Stomach smooth muscle (tissue), 2 donors: ENCODE measurements around the gene SETD9.

ENCODE experiments used
- H3K27ac ChIP-seq: one replicate; pipeline ENCODE4 v1.7.0; 2013; ENCODE audit warnings: mild to moderate bottlenecking, low read length, inconsistent platforms
- H3K27me3 ChIP-seq, 2 donors: one replicate each; pipeline ENCODE4 v1.7.0; 2013; ENCODE audit warnings: low read length in 2 of 2; ENCODE audit not compliant: insufficient read depth in 2 of 2, control insufficient read depth in 1 of 2
- H3K36me3 ChIP-seq, 2 donors: one replicate each; pipeline ENCODE4 v1.7.0; 2013; ENCODE audit warnings: low read length in 2 of 2; ENCODE audit not compliant: control insufficient read depth in 2 of 2, insufficient read depth in 2 of 2
- H3K4me1 ChIP-seq: one replicate; pipeline ENCODE4 v1.7.0; 2013; ENCODE audit warnings: low read length; ENCODE audit not compliant: control insufficient read depth, insufficient read depth
- H3K4me3 ChIP-seq, 2 donors: one replicate each; pipeline ENCODE4 v1.7.0; 2013; ENCODE audit warnings: low read length in 2 of 2
- H3K9ac ChIP-seq, 2 donors: one replicate each; pipeline ENCODE4 v1.7.0; 2013; ENCODE audit warnings: low read length in 2 of 2, mild to moderate bottlenecking in 1 of 2
- H3K9me3 ChIP-seq, 2 donors: one replicate each; pipeline ENCODE4 v1.7.0; 2013; ENCODE audit warnings: low read length in 2 of 2; ENCODE audit not compliant: control insufficient read depth in 2 of 2
- donor health status: healthy.
- donor health status: Pancreatic carcinoma.

SETD9 gene

DNA sequence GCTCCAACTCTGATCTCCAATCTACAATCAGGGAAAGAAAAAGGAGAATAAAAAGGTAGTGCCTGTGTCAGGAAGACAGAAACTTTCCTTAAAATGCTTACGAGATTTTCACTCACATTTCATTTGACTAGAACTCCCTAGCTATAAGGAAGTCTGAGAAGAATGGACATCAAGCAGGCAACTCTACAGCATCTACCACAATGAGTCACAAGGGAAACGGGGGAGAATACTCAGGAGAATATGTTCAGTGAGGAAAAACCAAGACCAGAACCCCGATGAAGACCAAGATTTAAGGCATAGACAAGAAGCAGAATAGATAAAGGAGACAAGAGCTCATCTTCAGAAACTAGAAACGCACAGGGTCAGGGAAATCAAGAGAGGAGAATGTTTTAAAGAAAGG lies 9.0 kb upstream of the SETD9 start:
- no peaks in the 10 kb centered on the region for H3K9me3 ChIP-seq
- no peak overlapping the region for H3K27ac ChIP-seq
- H3K4me1 ChIP-seq: no peaks in the 10 kb centered on the region
- no peak overlapping the region for H3K4me3 ChIP-seq
- no peaks in the 10 kb centered on the region for H3K27me3 ChIP-seq
- no peaks in the 10 kb centered on the region for H3K36me3 ChIP-seq
- H3K9ac ChIP-seq: no peak overlapping the region

DNA sequence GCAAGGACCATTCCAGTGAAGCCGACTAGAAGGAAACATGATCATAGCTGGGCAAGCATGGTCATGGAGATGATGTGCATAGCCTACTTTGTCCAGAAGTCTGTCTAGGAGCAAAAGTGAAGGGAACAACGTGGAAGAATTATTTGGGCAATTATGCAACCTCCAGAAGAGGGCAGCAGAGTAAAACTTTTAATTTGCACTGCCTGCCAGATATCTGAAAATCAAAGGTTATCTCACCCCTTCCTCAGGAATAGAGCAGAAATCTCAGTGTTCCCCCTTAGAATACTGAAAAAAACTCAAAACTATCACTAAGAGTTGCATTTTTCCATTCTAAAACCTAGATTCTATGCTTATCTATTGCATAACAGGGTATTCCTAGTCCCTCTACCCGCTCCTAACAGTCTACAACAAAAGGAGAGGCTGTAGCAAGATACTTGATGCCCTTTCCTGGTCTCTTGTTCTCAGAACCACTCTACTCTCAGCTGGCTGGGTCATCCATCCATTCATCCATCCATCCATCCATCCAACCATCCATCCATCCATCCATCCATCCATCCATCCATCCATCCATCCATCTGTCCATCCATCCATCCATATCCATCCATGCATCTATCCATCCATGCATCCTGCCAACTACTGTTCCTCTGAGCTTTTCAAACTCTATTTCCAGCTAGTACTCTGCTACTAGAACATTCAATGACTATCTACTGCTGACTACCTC lies 8.4 kb upstream of the SETD9 start:
- H3K9me3 ChIP-seq: no peaks in the 10 kb centered on the region
- H3K27me3 ChIP-seq: no peaks in the 10 kb centered on the region
- no peak overlapping the region for H3K4me3 ChIP-seq
- no peak overlapping the region for H3K27ac ChIP-seq
- no peaks in the 10 kb centered on the region for H3K36me3 ChIP-seq
- H3K4me1 ChIP-seq: no peaks in the 10 kb centered on the region
- H3K9ac ChIP-seq: no peak overlapping the region

DNA sequence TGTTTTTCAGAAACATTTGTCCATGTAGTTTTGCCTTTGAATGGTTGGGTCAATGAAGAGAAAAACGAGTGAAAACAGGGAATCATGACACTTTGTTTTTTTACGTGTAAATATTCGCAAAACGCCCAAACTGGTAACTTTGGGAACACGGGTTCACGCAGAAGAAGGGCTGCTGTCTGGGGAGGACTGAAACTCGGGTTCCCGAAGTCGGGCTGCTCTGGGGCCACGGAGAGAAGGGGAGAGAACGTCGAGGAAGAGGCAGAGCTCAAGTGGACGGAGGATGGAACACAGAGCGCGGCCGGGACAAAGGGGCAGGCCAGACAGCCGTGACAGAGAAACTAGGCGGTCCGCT lies 478 bp upstream of the SETD9 start:
- peaks cover 9% of the 10 kb centered on the region for H3K4me1 ChIP-seq
- H3K27ac ChIP-seq: peak overlapping the region; percentile 85

DNA sequence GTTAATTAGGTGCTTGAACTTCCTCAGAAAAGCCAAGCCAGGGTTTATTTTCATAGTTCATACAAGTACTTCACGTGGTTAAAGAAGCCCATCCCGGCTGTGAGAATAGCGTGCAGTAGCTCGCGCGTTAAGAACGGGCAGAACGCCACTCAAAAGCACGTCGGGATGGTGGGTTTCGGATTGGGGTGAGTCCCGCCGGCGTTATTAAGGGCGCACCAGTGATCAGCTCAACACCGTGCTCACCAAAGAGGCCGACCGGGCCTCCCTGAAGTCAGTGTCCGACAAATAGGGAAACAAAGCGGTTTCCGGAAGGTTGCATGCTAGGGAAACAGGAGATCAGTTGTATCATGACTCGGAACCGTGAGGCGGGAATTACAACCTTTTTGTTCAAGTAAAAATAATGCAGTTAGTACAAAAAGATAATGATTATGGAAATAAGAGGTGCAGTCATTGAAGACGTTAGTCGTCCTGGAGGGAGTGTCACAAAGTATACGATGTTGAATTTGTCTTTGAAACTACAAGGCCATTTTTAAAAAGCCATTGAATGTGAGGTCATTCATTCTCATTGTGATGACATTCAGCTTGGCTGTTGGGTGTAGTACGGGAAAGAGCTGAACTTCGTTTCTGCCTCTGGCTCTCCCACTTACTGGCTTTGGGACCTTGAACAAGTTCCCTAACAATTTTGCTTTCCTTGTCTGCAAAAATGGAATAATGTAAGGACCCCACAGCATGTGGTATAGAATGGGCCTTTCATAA lies 992 bp downstream of the SETD9 start:
- Histone ChIP-seq H3K9me3 (no peaks in the 10 kb centered on the region), H3K9ac (peak overlapping the region; percentile 88 to 94), H3K27ac (peak overlapping the region; percentile 90), H3K4me3 (peak overlapping the region; percentile 85 to 93), H3K27me3 (no peaks in the 10 kb centered on the region), H3K4me1 (peaks cover 9% of the 10 kb centered on the region), H3K36me3 (no peaks in the 10 kb centered on the region)

More for the DNA sequence above, 478 bp upstream of the SETD9 start:
- Histone ChIP-seq H3K4me3 (peak overlapping the region; percentile 78 to 80), H3K27me3 (no peaks in the 10 kb centered on the region), H3K9me3 (no peaks in the 10 kb centered on the region), H3K9ac (peak overlapping the region; percentile 77 to 86), H3K36me3 (no peaks in the 10 kb centered on the region)

DNA sequence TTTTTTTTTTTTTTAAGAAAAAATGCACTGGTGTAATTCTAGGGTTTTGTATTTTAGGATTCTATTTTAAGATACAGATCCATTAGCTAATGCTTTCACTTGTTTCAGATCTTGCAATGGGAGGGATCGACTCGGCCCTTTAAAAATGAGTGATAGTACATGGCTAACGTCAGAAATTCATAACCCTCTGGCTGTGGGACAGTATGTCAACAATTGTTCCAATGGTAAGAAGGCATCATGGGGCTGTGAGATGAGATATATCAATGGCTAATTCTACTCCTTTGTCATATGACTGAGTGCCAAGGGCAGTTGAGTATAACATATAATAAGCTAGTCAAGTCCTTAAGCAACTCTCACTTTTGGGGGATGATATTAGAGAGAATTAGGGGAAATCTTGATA lies 4.4 kb downstream of the SETD9 start:
- no peak overlapping the region for H3K4me3 ChIP-seq
- no peak overlapping the region for H3K27ac ChIP-seq
- peaks cover 0 to 4% of the 10 kb centered on the region in 2 donors for H3K36me3 ChIP-seq
- no peaks in the 10 kb centered on the region for H3K9me3 ChIP-seq
- no peaks in the 10 kb centered on the region for H3K27me3 ChIP-seq
- H3K9ac ChIP-seq: no peak overlapping the region
- peaks cover 9% of the 10 kb centered on the region for H3K4me1 ChIP-seq

DNA sequence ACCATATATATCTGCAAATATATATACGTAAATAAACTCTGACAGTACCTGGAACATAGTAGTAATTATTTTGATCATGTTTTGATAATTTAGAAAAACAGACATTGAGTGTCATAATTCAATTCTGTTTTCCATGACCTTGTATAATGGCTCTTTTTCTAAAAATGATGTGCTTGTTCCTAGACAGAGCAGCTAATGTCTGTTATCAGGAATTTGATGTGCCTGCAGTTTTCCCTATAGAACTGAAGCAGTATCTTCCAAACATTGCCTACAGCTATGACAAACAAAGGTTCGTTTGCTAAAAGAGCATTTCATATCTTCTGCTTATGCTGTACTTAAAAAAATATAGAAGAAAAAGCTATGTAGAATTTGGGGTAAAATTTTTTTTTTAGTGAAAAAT lies 5.3 kb downstream of the SETD9 start:
- Histone ChIP-seq H3K9ac (no peak overlapping the region), H3K4me1 (peaks cover 9% of the 10 kb centered on the region), H3K9me3 (no peaks in the 10 kb centered on the region), H3K27me3 (no peaks in the 10 kb centered on the region), H3K36me3 (peaks cover 0 to 4% of the 10 kb centered on the region in 2 donors), H3K4me3 (no peak overlapping the region), H3K27ac (no peak overlapping the region)

DNA sequence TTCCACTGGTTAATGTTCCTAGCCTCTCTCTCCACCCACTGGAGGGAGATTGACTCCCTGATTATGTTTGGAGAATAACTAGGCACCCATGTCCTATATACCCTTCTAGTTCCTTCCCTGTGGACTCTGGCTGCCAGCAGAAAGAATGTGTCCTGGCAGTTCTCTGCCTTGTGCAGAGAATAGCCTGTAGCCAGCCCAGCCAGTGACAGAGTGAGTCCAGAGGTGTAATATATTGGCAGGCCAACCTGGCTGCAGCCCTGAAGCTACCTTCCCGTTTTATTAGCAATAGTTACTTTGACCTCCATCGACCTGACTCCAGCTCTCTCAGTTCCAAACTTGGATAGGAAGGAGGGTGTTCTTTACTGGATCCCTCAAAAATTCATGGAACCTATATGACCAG lies 8.1 kb downstream of the SETD9 start:
- no peaks in the 10 kb centered on the region for H3K9me3 ChIP-seq
- no peak overlapping the region for H3K4me3 ChIP-seq
- H3K4me1 ChIP-seq: no peaks in the 10 kb centered on the region
- H3K9ac ChIP-seq: no peak overlapping the region
- H3K27ac ChIP-seq: no peak overlapping the region
- peaks cover 1 to 8% of the 10 kb centered on the region in 2 donors for H3K36me3 ChIP-seq
- no peaks in the 10 kb centered on the region for H3K27me3 ChIP-seq

DNA sequence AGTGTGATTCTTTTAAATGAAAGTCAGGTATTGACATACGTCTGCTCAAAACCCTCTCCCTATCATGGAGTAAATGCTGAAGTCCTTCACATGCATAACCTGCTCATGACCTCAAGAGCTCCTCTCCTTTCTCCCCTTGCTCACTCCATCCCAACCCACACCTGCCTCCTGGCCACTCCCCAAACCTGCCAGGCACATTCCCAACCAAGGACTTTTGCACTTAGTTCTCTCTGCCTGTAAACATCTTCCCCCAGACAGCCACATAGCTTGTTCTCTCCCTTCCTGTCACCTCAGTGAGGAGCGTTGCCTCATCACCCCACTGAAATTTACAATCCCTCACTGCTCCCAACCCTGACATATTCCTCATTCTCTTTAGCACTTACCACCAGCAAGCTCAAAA lies 8.7 kb downstream of the SETD9 start:
- Histone ChIP-seq H3K4me1 (no peaks in the 10 kb centered on the region), H3K27ac (no peak overlapping the region), H3K36me3 (peaks cover 6 to 13% of the 10 kb centered on the region in 2 donors), H3K9ac (no peak overlapping the region), H3K27me3 (no peaks in the 10 kb centered on the region), H3K4me3 (no peak overlapping the region), H3K9me3 (no peaks in the 10 kb centered on the region)

DNA sequence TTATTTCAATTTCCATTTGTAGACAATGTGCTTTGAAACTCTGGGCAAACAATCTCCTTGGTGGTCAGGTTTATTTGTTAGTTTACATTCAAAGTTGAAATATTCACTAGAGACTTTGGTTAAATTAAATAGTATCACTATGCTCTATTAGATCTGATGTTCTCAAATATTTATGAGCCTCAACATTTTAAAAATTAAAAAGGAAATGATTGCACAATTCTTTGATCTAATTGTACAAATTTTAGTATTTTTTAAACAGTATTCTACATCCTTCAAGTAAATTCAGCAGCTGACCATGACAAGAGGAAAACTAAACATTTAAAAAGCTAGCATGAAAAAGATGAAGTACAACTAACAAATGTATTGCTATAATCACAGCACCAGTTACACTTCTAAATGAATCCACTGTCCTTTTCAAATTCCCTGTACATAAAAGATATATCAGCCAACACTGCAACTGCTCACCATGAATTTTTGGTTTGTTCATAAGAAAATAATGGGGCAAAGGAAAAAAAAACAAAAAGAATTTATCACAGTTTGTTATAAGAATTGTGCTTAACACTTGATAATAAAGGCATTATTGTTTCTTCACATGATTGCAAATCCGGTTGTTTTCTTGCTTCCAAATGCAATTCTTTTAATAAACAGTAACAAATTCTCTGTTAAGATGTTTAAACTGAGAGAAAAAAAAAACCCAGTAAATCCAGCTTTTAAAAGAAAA lies 10.7 kb downstream of the SETD9 start:
- Histone ChIP-seq H3K27ac (no peak overlapping the region), H3K4me1 (no peaks in the 10 kb centered on the region), H3K36me3 (peaks cover 18 to 21% of the 10 kb centered on the region in 2 donors), H3K27me3 (no peaks in the 10 kb centered on the region), H3K9ac (no peak overlapping the region), H3K4me3 (no peak overlapping the region), H3K9me3 (no peaks in the 10 kb centered on the region)

DNA sequence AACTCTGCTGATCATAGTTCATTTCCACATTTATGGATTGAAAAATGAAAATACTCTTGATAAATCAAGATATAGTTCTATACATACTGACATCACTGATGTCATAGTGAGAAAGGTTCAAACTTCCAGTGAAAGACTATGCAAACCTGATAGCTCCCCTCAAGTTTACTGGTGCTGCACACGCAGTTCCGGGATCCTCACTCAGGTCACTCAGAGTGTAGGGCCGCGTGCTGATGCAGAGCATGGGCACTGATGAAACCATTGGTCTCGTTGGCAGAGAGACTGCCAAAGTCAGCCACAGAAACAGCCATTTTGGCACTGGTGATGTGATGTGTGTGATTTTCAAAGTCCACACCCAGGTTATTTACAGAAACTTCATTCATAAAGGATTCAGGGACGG lies 13.5 kb downstream of the SETD9 start:
- Histone ChIP-seq H3K36me3 (peaks cover 23 to 31% of the 10 kb centered on the region in 2 donors), H3K4me1 (no peaks in the 10 kb centered on the region), H3K9ac (no peak overlapping the region), H3K4me3 (no peak overlapping the region), H3K27ac (no peak overlapping the region), H3K9me3 (no peaks in the 10 kb centered on the region), H3K27me3 (no peaks in the 10 kb centered on the region)
